ENCODE measurements around the gene MUS81. TPM values are rescaled to one million over a fixed set of nuclear protein-coding genes. Genes with fewer than 3 reads are reported as not detected.

MUS81 gene
- total and polyA plus RNA-seq, 2 of the 13 experiments (the other 11 are each of a cell fraction or from before 2014, with no cell fraction given) = 25.6 to 30.2 TPM

DNA sequence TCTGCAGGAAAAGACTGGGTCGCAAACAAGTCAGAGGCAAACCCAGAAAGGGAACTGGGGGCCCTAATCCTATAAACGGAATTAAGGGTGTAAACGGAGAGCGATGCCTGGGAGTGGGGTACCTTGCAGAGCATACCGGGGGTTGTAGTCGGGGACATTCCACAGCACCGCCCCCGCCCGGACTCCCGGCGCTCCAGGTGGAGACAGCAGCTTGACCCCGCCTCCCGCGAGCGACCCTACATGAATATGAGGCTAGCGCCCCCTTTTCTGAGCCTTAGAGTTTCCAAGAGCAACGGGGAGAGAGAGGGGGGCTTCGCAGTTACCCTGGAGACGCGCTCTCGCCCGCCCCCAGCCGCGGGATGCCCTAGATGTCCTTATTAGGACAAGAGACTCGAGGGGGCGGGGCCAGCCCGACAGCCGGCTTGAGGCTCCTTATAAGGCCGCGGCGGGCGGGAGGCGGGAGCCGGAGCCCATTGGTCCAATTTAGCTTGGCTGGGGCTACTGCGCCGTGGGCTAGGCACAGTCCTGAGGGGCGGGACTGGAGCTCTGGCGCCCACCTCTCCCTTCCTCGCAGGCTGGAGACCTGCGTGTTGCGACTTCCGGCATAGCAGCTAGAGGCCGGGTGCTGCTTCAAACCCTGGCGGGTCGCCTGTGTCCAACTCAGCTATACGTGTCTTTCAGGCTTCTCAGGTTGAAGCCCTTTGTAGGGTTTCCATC lies 980 bp upstream of the MUS81 start (continued):
- TF ChIP-seq ZNF75D (CRISPR knock-in tag; IDR thresholded peaks at IDR 0.05; ENCODE audit: borderline replicate concordance) (no peak), SRF (IDR thresholded peaks at IDR 0.05; ENCODE audit: low read depth, low read length) (peak; percentile 98), MAZ (IDR thresholded peaks at IDR 0.05; ENCODE audit: borderline replicate concordance, low read depth, low read length) (0 out of 2 replicates have a peak, but pooled peaks have one; percentile 81), MAZ (CRISPR knock-in tag; IDR thresholded peaks at IDR 0.05; ENCODE audit: low read depth) (peak; percentile 30), NFYB (CRISPR knock-in tag; IDR thresholded peaks at IDR 0.05) (peak; percentile 67), ZFX (CRISPR knock-in tag; IDR thresholded peaks at IDR 0.05; ENCODE audit: low read depth) (no peak), NCOR1 (IDR thresholded peaks at IDR 0.05; ENCODE audit: borderline replicate concordance, low read length) (peak; percentile 39; the same call in 1 of the 2 replicates), HOXA3 (CRISPR knock-in tag; IDR thresholded peaks at IDR 0.05) (peak; percentile 43; the same call in 1 of the 2 replicates), GATA4 (IDR thresholded peaks at IDR 0.05; ENCODE audit: borderline replicate concordance, low read depth) (no peak), TGIF2 (CRISPR knock-in tag; IDR thresholded peaks at IDR 0.05) (peak; percentile 43; the same call in 1 of the 2 replicates), HNF4A (CRISPR knock-in tag; IDR thresholded peaks at IDR 0.05) (no peak), ETV5 (CRISPR knock-in tag; IDR thresholded peaks at IDR 0.05; ENCODE audit: borderline replicate concordance) (peak; percentile 82), BCL6 (CRISPR knock-in tag; IDR thresholded peaks at IDR 0.05) (no peak), SP1 (IDR thresholded peaks at IDR 0.05) (no peak), SP1 (CRISPR knock-in tag; IDR thresholded peaks at IDR 0.05) (peak; percentile 68; the same call in 1 of the 2 replicates), ZSCAN20 (CRISPR knock-in tag; IDR thresholded peaks at IDR 0.05; ENCODE audit: borderline replicate concordance) (0 out of 2 replicates have a peak, but pooled peaks have one; percentile 29), IKZF4 (CRISPR knock-in tag; IDR thresholded peaks at IDR 0.05; ENCODE audit: borderline replicate concordance, low read depth, not compliant biosample characterization) (no peak), ARNT2 (CRISPR knock-in tag; IDR thresholded peaks at IDR 0.05; ENCODE audit: low read depth) (no peak), ZNF569 (CRISPR knock-in tag; IDR thresholded peaks at IDR 0.05; ENCODE audit: borderline replicate concordance) (no peak), ZNF10 (CRISPR knock-in tag; IDR thresholded peaks at IDR 0.05; ENCODE audit: borderline replicate concordance, low read depth) (no peak), POLR2G (IDR thresholded peaks at IDR 0.05; ENCODE audit: low read depth, low read length) (peak; percentile 80), SMAD9 (CRISPR knock-in tag; IDR thresholded peaks at IDR 0.05) (no peak), CREB1 (IDR thresholded peaks at IDR 0.05) (0 out of 2 replicates have a peak, but pooled peaks have one; percentile 3), CREB1 (CRISPR knock-in tag; IDR thresholded peaks at IDR 0.05) (no peak), SNAI1 (CRISPR knock-in tag; IDR thresholded peaks at IDR 0.05; ENCODE audit: borderline replicate concordance) (no peak), MBNL3 (CRISPR knock-in tag; conservative IDR thresholded peaks at IDR 0.05) (no peak), KAT7 (CRISPR knock-in tag; IDR thresholded peaks at IDR 0.05; ENCODE audit: borderline replicate concordance) (no peak), AGO1 (IDR thresholded peaks at IDR 0.05; ENCODE audit: low read depth, low read length, poor library complexity, severe bottlenecking) (peak; percentile 82), ZNF703 (CRISPR knock-in tag; IDR thresholded peaks at IDR 0.05; ENCODE audit: borderline replicate concordance) (no peak)
- TF ChIP-seq, protein P1, sequence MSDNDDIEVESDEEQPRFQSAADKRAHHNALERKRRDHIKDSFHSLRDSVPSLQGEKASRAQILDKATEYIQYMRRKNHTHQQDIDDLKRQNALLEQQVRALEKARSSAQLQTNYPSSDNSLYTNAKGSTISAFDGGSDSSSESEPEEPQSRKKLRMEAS (IDR thresholded peaks at IDR 0.05) = peak; percentile 50; the same call in 1 of the 2 replicates
- TF ChIP-seq, protein P2, sequence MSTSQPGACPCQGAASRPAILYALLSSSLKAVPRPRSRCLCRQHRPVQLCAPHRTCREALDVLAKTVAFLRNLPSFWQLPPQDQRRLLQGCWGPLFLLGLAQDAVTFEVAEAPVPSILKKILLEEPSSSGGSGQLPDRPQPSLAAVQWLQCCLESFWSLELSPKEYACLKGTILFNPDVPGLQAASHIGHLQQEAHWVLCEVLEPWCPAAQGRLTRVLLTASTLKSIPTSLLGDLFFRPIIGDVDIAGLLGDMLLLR (CRISPR knock-in tag; IDR thresholded peaks at IDR 0.05) = 0 out of 2 replicates have a peak, but pooled peaks have one; percentile 20
- TF ChIP-seq, protein P3, sequence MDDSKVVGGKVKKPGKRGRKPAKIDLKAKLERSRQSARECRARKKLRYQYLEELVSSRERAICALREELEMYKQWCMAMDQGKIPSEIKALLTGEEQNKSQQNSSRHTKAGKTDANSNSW (CRISPR knock-in tag; IDR thresholded peaks at IDR 0.05; ENCODE audit: borderline replicate concordance) = 0 out of 2 replicates have a peak, but pooled peaks have one; percentile 38

All from HepG2 (cell line).